K562 (cell line): ENCODE data around the gene MFSD12. TPM values are rescaled to one million over a fixed set of nuclear protein-coding genes. Genes with fewer than 3 reads are reported as not detected.

ENCODE experiments used
- CHD2 ChIP-seq: IDR thresholded peaks from 2 replicates; pipeline ENCODE4 v1.6.1; 2011; ENCODE audit warnings: low read depth, low read length
- NEUROD1 ChIP-seq: fragments of 150-350 bp; IDR thresholded peaks from 2 replicates; pipeline ENCODE4 v1.6.1; 2014; ENCODE audit warnings: borderline replicate concordance, low read length, low read depth; ENCODE audit not compliant: partially characterized antibody
- NFATC3 ChIP-seq: fragments of 450-650 bp; IDR thresholded peaks from 2 replicates; pipeline ENCODE4 v1.6.1; 2017; ENCODE audit warnings: mild to moderate bottlenecking
- TRIM28 ChIP-seq: fragments of 450-650 bp; IDR thresholded peaks from 2 replicates; pipeline ENCODE4 v1.6.1; 2017
- ZHX1 ChIP-seq: fragments of 150-350 bp; conservative IDR thresholded peaks from 2 replicates; pipeline ENCODE4 v1.6.1; 2014; ENCODE audit warnings: low read length
- ZNF184 ChIP-seq: sonication (generic); formaldehyde crosslinking; IDR thresholded peaks from 2 replicates; pipeline ENCODE4 v1.5.0; 2020; ENCODE audit warnings: missing genetic modification reagents
- ZNF592 ChIP-seq: fragments of 450-650 bp; IDR thresholded peaks from 2 replicates; pipeline ENCODE4 v1.6.1; 2017; ENCODE audit warnings: antibody characterized with exemption, mild to moderate bottlenecking
- ZNF764 ChIP-seq: fragments of 250-450 bp; sonication (Bioruptor Pico); IDR thresholded peaks from 2 replicates; pipeline ENCODE4 v1.4.0; 2020; ENCODE audit warnings: low read depth, mild to moderate bottlenecking, moderate library complexity
- polyA plus RNA-seq, 8 experiments: library from polyadenylated mRNA; depleted of rRNA in 4 of 8; stranded (reverse) in 5 of 8; unstranded in 3 of 8; fragments of >200 nt; fragmentation: Nextera tagmentation in 2 of 8; fragmentation: Illumina TruSeq in 1 of 8; extraction: Ambion mirVana in 2 of 8; extraction: Trizol in 1 of 8; gene quantifications; 2 replicates each; pipeline versions ENCODE4 v1.2.1 to v1.2.3, GENCODE V29; 2011 to 2014; ENCODE audit warnings: inconsistent platforms in 1 of 8, missing spikeins in 1 of 8
- total RNA-seq, 7 experiments: library from RNA; depleted of rRNA in 6 of 7; stranded (reverse); fragments of >200 nt in 6 of 7; fragmentation: Illumina TruSeq in 2 of 7; extraction: Trizol in 2 of 7; gene quantifications; 2 replicates each; pipeline versions ENCODE4 v1.2.1 to v1.2.3, GENCODE V29; 2011 to 2021; ENCODE audit warnings: low replicate concordance in 1 of 7
- TF ChIP-seq, protein P1 (sequence below), 2 experiments: IDR thresholded peaks in 1 of 2; conservative IDR thresholded peaks in 1 of 2; 2 replicates each; pipeline ENCODE4 v1.6.1; 2016; ENCODE audit warnings: low read depth in 2 of 2, mild to moderate bottlenecking in 1 of 2, missing compliant biosample characterization in 1 of 2, missing genetic modification characterization in 1 of 2, moderate library complexity in 1 of 2
- TF ChIP-seq, protein P2 (sequence below): fragments of 450-650 bp; formaldehyde crosslinking; IDR thresholded peaks from 2 replicates; pipeline ENCODE4 v1.4.0; 2022; ENCODE audit warnings: mild to moderate bottlenecking, moderate library complexity
- TF ChIP-seq, protein P3 (sequence below): fragments of 250-450 bp; sonication (Bioruptor Pico); IDR thresholded peaks from 2 replicates; pipeline ENCODE4 v1.5.1; 2021; ENCODE audit warnings: mild to moderate bottlenecking

MFSD12 gene
- total and polyA plus RNA-seq, 9 of the 15 experiments (the other 6 are each of a cell fraction or from before 2014, with no cell fraction given), result 0.69 to 112 (median 31.8) TPM

DNA sequence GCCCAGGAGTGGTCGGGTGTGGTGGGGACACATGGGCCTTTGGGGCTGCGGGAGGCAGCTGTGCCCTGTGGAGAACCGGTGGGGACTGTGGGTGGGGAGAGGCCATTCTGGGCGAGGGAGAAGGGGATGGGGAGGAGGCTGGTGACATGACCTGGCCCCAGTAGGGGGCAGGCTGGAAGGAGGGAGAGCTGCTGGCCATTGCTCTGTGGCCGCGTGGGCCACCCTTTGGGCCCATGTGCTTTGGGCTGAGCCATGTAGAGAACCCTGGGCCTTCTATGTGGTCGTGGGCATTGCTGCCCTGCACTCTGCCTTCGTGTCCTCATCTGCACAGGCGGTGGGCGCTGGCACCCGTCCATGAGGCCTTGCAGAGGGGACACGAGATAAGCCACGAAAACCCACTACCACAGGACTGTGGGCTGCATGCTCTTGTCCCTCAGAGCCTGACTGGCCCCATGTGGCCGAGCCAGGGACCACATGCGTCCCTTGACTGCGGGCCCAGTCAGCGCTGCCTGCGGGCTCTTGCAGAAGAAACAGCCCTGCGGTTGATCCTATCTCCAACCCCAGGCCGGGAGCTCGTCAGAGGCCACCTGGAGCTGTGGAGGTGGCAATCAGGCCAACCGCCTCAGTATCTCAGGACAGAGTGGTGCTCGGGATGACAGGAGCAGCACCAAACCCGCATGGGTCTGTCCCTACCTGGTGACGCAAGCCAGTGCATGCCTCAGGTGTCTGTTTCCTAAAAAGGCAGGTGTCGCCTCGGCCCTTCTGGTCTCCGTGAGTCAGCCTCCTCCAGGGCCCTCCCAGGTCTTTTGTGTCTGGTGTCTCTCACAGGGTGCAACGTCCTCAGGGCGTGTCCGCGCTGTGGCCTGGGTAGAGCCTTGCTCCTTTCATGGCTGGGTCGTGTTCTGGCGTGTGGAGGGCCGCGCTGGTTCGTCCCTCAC is 37.0 kb downstream of the MFSD12 start (continued):
- TF ChIP-seq NFATC3 (no peak), NEUROD1 (no peak), ZNF184 (no peak), ZHX1 (no peak), CHD2 (0 out of 2 replicates have a peak, but pooled peaks have one; percentile 14), ZNF592 (peak; percentile 98), ZNF764 (CRISPR knock-in tag) (no peak), TRIM28 (peak; percentile 32; the same call in 1 of the 2 replicates)
- TF ChIP-seq, protein P1, sequence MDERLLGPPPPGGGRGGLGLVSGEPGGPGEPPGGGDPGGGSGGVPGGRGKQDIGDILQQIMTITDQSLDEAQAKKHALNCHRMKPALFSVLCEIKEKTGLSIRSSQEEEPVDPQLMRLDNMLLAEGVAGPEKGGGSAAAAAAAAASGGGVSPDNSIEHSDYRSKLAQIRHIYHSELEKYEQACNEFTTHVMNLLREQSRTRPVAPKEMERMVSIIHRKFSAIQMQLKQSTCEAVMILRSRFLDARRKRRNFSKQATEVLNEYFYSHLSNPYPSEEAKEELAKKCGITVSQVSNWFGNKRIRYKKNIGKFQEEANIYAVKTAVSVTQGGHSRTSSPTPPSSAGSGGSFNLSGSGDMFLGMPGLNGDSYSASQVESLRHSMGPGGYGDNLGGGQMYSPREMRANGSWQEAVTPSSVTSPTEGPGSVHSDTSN (CRISPR knock-in tag; IDR thresholded peaks at IDR 0.05; ENCODE audit: low read depth), result no peak
- TF ChIP-seq, protein P1 (tag; conservative IDR thresholded peaks at IDR 0.05; ENCODE audit: low read depth), result no peak
- TF ChIP-seq, protein P2, sequence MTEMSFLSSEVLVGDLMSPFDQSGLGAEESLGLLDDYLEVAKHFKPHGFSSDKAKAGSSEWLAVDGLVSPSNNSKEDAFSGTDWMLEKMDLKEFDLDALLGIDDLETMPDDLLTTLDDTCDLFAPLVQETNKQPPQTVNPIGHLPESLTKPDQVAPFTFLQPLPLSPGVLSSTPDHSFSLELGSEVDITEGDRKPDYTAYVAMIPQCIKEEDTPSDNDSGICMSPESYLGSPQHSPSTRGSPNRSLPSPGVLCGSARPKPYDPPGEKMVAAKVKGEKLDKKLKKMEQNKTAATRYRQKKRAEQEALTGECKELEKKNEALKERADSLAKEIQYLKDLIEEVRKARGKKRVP (CRISPR knock-in tag), result no peak
- TF ChIP-seq, protein P3, sequence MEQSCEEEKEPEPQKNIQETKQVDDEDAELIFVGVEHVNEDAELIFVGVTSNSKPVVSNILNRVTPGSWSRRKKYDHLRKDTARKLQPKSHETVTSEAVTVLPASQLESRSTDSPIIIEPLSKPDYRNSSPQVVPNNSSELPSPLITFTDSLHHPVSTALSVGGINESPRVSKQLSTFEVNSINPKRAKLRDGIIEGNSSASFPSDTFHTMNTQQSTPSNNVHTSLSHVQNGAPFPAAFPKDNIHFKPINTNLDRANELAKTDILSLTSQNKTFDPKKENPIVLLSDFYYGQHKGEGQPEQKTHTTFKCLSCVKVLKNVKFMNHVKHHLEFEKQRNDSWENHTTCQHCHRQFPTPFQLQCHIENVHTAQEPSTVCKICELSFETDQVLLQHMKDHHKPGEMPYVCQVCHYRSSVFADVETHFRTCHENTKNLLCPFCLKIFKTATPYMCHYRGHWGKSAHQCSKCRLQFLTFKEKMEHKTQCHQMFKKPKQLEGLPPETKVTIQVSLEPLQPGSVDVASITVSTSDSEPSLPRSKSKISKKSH, result no peak
